Left hindlimb (tissue), 1 donor: Measurements from ENCODE around the gene HP1BP3.
"Not testable (repeated sequence)": the region's sequence is repeated elsewhere in the genome, so short reads cannot be mapped to it uniquely, and the experiment has no call there.

Source experiments
- DNase-seq: peaks from one replicate; pipeline ENCODE4 v3.0.0-alpha.2; 2018

Gene HP1BP3, protein sequence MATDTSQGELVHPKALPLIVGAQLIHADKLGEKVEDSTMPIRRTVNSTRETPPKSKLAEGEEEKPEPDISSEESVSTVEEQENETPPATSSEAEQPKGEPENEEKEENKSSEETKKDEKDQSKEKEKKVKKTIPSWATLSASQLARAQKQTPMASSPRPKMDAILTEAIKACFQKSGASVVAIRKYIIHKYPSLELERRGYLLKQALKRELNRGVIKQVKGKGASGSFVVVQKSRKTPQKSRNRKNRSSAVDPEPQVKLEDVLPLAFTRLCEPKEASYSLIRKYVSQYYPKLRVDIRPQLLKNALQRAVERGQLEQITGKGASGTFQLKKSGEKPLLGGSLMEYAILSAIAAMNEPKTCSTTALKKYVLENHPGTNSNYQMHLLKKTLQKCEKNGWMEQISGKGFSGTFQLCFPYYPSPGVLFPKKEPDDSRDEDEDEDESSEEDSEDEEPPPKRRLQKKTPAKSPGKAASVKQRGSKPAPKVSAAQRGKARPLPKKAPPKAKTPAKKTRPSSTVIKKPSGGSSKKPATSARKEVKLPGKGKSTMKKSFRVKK

DNA sequence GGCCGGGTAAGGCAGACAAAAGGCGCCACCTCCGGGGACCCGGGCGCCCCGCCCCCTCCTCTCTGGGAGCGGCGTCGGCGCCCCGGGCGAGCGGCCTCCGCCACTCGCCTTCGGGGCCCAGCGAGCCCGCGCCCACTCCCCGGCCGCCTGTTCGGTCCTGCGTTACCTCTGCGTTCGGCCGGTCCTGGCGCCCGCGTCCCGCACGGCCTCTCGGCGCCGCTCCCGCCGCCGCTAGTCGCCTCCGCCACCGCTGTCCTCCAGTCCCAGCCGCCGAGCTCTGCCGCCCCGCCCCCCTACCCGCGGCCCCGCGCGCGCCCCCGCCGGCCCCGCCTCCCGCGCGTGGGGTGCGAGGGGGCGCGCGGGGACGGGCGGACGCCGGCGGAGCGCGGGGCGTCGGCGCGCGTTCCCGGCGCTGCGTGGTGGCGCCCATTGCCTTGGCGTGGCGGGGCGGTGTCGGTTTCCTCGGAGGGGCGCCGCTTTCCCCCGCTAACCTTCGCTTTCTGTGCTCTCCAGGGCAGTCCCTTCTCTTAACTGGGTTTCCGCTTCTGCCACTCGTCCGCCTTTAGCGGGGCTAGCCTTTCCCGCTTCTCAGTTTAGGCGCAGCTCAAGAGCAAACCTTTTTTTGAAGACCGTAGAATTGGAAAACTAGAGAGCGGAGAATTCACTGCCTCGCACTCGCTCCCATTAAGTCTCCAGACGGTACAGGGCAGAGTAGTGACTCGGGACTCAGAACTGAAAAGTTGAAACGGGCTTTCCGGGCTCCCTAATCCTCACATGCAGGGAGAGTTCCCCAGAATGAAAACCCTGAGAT is at the start of gene HP1BP3:
TSS of gene HP1BP3 (minus strand) at position 279 of the 811 bp plus-strand sequence. CDS start 6,867 bp downstream, outside the sequence.
- DNase-seq: peak; percentile 88

DNA sequence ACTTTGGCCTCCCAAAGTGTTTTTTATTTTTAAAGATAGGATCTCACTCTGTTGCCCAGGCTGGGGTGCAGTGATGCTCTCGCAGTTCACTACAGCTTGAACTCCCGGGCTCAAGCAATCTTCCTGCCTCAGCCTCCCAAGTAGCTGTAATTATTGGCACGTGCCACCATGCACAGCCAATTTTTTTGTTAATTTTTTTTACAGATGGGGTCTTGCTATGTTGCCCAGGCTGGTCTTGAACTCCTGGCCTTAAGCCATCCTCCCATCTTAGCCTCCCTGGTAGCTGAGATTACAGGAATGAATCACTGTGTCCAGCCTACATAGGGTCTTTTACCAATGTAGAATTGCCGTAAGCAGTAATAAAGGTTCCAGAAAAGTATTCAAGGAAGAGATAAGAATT is 49.1 kb upstream of the HP1BP3 start:
- no peak for DNase-seq

DNA sequence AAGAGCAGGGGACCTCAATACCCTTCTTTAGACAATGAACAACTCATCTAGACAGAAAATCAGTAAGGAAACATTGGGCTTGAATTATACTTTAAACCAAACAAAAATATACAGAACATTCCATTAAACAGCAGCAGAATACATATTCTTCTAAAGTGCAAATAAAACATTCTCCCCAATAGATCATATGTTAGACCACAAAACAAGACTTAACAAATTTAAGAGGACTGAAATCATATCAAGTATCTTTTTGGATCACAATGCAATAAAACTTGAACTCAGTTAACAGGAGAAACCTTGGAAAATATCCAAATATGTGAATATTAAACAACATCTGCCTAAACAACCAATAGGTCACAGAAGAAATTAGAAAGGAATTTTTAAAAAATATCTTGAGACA is 47.7 kb upstream of the HP1BP3 start:
- no peak for DNase-seq

DNA sequence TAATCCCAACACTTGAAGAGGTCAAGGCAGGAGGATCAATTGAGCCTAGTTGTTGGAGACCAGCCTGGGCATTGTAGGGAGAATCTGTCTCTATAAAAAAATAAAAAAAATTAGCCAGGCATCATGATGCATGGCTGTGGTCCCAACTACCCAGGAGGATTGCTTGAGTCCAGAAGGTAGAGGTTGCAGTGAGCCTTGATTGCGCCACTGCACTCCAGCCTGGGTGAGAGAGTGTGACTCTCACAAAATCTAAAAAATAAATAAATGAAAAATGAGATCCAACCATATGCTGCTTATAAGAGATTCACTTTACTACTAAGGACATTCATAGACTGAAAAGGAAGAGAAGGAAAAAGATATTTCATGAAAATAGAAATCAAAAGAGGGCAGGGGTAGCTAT is 47.1 kb upstream of the HP1BP3 start:
- DNase-seq: no peak

DNA sequence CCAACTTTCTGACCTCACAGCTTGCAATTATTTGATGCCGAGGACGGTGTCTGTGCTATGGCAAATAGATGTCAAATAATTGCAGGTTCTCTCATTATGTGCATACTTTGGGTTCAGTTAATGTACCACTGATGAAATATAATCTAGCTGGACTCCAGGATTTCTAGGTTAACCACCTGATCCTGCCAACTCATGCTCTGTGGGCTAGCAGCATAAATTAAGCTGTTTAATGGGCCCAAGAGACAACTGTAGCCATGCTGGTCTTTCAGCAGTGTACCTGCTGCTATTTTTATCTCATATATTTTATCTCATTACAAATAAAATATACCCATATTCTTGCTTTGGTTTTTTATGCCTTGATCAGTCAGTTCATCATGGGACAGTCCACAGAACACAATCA is 43.3 kb upstream of the HP1BP3 start:
- no peak for DNase-seq

DNA sequence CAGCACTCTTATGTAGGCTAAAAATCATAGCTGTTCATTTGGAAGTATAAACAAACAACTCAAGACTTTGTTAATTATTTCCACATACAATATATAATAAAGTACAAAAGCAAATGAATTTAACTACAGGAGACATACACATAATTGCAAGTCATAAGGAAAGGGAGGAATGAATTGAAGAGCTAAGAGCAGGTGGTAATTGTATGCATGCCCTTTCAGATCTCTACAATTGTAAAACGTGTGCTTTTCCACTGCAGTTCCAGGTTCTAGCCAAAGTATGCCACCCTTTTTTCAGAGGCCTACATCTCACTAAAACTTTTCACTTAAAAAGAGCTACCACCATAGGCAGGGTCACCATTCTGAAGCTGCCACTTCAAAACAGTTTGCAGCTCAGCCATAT is 42.8 kb upstream of the HP1BP3 start:
- DNase-seq: no peak

DNA sequence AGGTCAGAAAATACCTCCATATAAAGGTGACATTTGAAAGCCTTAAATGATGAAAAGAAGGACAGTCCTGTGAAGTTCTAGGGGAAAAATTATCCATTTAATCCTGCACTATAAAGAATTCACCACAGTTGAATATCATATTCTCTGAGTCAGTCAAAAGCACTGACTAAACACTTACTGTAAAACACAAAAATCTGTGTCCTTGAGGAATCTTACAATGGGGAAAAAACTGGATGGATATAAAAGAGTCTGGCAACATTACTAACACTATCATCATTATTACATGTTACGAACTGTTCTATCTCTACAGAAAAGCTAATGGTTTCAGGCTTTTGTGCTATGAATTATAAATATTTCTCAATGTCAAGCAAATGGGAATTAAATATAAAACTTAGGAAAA is 42.4 kb upstream of the HP1BP3 start:
- DNase-seq: no peak

GRCh38 chr1:20823845-20824244 is 36.7 kb upstream of the HP1BP3 start:
- no peak for DNase-seq

GRCh38 chr1:20821466-20821865 is 34.4 kb upstream of the HP1BP3 start:
- DNase-seq: no peak

DNA sequence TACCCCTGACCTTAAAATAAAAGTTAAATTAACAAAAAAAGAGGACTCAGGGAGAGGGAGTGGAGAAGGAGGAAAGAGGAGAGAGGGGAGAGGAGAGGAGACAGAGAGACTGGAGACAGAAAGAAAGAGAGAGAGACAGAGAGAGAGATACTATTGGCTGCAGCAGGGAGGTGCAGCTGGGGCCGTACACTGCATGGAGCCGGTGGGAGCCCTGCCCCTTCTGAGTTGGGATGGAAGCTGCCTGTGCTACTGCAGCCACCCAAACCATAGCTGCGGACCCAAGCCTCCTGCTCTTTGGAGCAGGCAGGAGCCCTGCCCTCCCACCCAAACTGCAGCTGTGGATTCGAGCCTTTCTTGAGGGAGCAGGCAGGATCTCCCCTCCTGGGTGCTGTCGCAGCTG is 32.7 kb upstream of the HP1BP3 start:
- no peak for DNase-seq

- no peak for DNase-seq
These were observed 27.4 kb upstream of the HP1BP3 start for GRCh38 chr1:20814534-20814871.

DNA sequence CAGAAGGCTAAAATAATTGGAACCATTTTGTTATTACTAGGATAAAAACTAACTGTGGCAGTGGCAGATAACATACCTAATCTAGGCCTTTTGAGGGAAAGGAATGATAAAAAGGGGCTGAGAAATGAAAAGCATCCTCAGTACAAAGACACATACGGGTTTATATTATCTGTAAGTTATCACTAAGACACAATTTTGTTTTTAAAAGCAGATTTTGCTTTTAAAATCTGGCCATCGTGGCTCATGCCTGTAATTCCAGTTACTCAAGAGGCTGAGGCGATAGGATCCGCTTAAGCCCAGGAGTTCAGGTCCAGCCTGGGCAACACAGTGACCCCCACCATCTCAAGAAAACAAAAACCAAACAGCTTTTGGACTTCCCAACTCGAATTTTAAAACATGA is 24.8 kb upstream of the HP1BP3 start:
- no peak for DNase-seq

GRCh38 chr1:20793236-20793635 is 6.1 kb upstream of the HP1BP3 start:
- DNase-seq: no peak

DNA sequence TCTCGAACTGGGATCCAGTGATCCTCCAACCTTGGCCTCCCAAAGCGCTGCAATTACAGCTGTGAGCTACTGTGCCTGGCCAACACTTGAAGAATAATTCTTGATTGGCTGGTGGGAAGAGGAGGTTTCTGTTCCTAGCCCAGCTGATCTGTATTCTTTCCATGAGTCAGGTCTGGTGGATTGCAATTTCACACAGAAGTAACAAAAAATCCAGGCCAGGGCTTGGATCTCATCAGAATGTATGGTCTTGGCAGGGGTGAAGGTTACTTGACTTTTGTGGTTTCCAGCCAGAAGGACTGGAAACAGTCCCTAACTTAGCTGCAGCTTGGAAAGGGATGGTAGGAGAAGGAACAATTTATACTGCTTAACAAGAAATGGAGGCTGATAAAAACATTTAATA is 5.1 kb upstream of the HP1BP3 start:
- peak; percentile 77 for DNase-seq

GRCh38 chr1:20790785-20791184 is 3.7 kb upstream of the HP1BP3 start:
- DNase-seq: no peak

- DNase-seq: not testable (repeated sequence)
These were observed 2.5 kb upstream of the HP1BP3 start for GRCh38 chr1:20789598-20789997.

GRCh38 chr1:20787840-20788795 is 1.0 kb upstream of the HP1BP3 start:
- DNase-seq: no peak

GRCh38 chr1:20786253-20787028 is 666 bp downstream of the HP1BP3 start:
- peak; percentile 98 for DNase-seq

GRCh38 chr1:20785907-20786252 is 1.2 kb downstream of the HP1BP3 start:
- no peak for DNase-seq

DNA sequence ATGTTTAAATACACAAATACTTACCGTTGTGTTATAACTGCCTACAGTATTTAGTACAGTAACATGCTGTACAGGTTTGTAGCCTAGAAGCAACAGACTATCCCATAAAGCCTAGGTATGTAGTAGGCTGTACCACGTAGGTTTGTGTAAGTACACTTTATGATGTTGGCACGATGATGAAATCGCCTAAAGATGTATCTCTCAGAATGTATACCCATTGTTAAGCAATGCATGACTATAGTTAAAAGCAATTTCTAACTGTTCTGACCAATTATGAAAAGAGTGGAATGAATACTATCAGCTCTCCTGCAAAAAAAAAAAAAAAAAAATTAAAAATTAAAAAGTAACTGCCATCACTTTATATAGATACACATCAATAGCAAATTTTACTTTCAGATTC is 11.4 kb downstream of the HP1BP3 start:
- DNase-seq: no peak

GRCh38 chr1:20771780-20772179 is 15.3 kb downstream of the HP1BP3 start:
- no peak for DNase-seq
